Measurements from ENCODE around the gene UNC50. TPM values are rescaled to one million over a fixed set of nuclear protein-coding genes. Genes with fewer than 3 reads are reported as not detected.

UNC50 gene
- total and polyA plus RNA-seq, 2 experiments from 2014 or later, result 78.8 to 80.0 TPM

DNA sequence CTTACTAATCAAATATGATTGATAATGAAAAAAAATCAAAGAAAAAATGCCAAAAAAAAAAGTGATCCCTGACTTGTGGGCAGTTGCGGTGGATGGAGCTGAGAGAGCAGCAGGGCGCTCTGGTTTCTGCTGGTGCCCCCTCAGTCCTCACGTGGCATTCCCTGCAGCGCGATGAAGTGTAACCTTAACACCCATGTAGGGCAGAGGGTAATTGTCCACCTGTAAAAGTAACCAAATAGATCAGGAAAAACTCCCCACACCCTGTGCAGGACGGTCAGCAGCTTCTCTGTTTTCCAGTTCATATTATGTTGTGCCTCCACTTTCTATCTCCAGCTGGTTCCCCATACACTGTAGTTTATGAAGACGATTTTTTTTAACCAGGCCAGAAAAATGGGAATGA, 25.1 kb upstream of the UNC50 start:
- no peaks in the 10 kb centered on the region for H3K27me3 ChIP-seq
- H3K4me1 ChIP-seq (ENCODE audit: insufficient read depth), result peaks cover 12% of the 10 kb centered on the region
- TF ChIP-seq EZH2phosphoT487 (IDR thresholded peaks at IDR 0.05; ENCODE audit: low read depth, severe bottlenecking, unreplicated experiment) (no peak), EZH2 (IDR thresholded peaks at IDR 0.05; ENCODE audit: borderline replicate concordance) (no peak)
- TF ChIP-seq, protein P1, sequence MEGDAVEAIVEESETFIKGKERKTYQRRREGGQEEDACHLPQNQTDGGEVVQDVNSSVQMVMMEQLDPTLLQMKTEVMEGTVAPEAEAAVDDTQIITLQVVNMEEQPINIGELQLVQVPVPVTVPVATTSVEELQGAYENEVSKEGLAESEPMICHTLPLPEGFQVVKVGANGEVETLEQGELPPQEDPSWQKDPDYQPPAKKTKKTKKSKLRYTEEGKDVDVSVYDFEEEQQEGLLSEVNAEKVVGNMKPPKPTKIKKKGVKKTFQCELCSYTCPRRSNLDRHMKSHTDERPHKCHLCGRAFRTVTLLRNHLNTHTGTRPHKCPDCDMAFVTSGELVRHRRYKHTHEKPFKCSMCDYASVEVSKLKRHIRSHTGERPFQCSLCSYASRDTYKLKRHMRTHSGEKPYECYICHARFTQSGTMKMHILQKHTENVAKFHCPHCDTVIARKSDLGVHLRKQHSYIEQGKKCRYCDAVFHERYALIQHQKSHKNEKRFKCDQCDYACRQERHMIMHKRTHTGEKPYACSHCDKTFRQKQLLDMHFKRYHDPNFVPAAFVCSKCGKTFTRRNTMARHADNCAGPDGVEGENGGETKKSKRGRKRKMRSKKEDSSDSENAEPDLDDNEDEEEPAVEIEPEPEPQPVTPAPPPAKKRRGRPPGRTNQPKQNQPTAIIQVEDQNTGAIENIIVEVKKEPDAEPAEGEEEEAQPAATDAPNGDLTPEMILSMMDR (IDR thresholded peaks at IDR 0.05; ENCODE audit: poor library complexity), result no peak
- no peaks in the 10 kb centered on the region for H3K79me2 ChIP-seq
- H3K9me2 ChIP-seq (replicated peaks; ENCODE audit: insufficient read depth), result no peaks in the 10 kb centered on the region
- no peak for DNase-seq (ENCODE audit: low spot score)
- 92% methylated on average over 7 of the region's 7 CpGs for WGBS (ENCODE audit: low lambda C conversion rate, missing lambda C conversion rate)
- no peaks in the 10 kb centered on the region for H3K36me3 ChIP-seq (replicated peaks; ENCODE audit: insufficient read depth, low read depth)
- H3K9me3 ChIP-seq (ENCODE audit: low read depth), result no peaks in the 10 kb centered on the region
- no peak overlapping the region for H3K4me3 ChIP-seq
- no peaks in the 10 kb centered on the region for H4K20me1 ChIP-seq (ENCODE audit: insufficient read depth, poor library complexity, severe bottlenecking)
- H3K4me2 ChIP-seq, result no peak overlapping the region
- H3K27ac ChIP-seq, result peak overlapping the region; percentile 87
- H2AFZ ChIP-seq, result no peak overlapping the region

- Histone ChIP-seq H3K4me1 (ENCODE audit: insufficient read depth) (peaks cover 12% of the 10 kb centered on the region), H3K27ac (peak overlapping the region; percentile 87), H3K4me3 (no peak overlapping the region), H2AFZ (peak overlapping the region; percentile 6), H3K79me2 (no peaks in the 10 kb centered on the region), H3K27me3 (no peaks in the 10 kb centered on the region), H4K20me1 (ENCODE audit: insufficient read depth, poor library complexity, severe bottlenecking) (no peaks in the 10 kb centered on the region), H3K9me2 (replicated peaks; ENCODE audit: insufficient read depth) (no peaks in the 10 kb centered on the region), H3K9me3 (ENCODE audit: low read depth) (no peaks in the 10 kb centered on the region), H3K4me2 (peak overlapping the region; percentile 67), H3K36me3 (replicated peaks; ENCODE audit: insufficient read depth, low read depth) (no peaks in the 10 kb centered on the region)
- peak; percentile 62 for DNase-seq (ENCODE audit: low spot score)
- WGBS (ENCODE audit: low lambda C conversion rate, missing lambda C conversion rate), result 57% methylated on average over 10 of the region's 10 CpGs
- TF ChIP-seq, protein P1 (IDR thresholded peaks at IDR 0.05; ENCODE audit: poor library complexity), result no peak
- no peak for TF ChIP-seq EZH2phosphoT487 (IDR thresholded peaks at IDR 0.05; ENCODE audit: low read depth, severe bottlenecking, unreplicated experiment)
- TF ChIP-seq EZH2 (IDR thresholded peaks at IDR 0.05; ENCODE audit: borderline replicate concordance), result no peak
These were observed 24.4 kb upstream of the UNC50 start for GRCh38 chr2:98583816-98584618.

- no peaks in the 10 kb centered on the region for H4K20me1 ChIP-seq (ENCODE audit: insufficient read depth, poor library complexity, severe bottlenecking)
- H3K36me3 ChIP-seq (replicated peaks; ENCODE audit: insufficient read depth, low read depth), result no peaks in the 10 kb centered on the region
- H3K9me2 ChIP-seq (replicated peaks; ENCODE audit: insufficient read depth), result no peaks in the 10 kb centered on the region
- H3K4me3 ChIP-seq, result no peak overlapping the region
- no peak overlapping the region for H3K27ac ChIP-seq
- peaks cover 12% of the 10 kb centered on the region for H3K4me1 ChIP-seq (ENCODE audit: insufficient read depth)
- 94% methylated on average over 10 of the region's 10 CpGs for WGBS (ENCODE audit: low lambda C conversion rate, missing lambda C conversion rate)
- no peak for DNase-seq (ENCODE audit: low spot score)
- H3K9me3 ChIP-seq (ENCODE audit: low read depth), result no peaks in the 10 kb centered on the region
- no peak overlapping the region for H3K4me2 ChIP-seq
- H2AFZ ChIP-seq, result no peak overlapping the region
- no peaks in the 10 kb centered on the region for H3K27me3 ChIP-seq
- no peak for TF ChIP-seq EZH2 (IDR thresholded peaks at IDR 0.05; ENCODE audit: borderline replicate concordance)
- TF ChIP-seq, protein P1 (IDR thresholded peaks at IDR 0.05; ENCODE audit: poor library complexity), result no peak
- no peak for TF ChIP-seq EZH2phosphoT487 (IDR thresholded peaks at IDR 0.05; ENCODE audit: low read depth, severe bottlenecking, unreplicated experiment)
- H3K79me2 ChIP-seq, result no peaks in the 10 kb centered on the region
These were observed 23.0 kb upstream of the UNC50 start for GRCh38 chr2:98585386-98585785.
